Adipocyte (in vitro differentiated cells): ENCODE data around the gene ARL15.

ENCODE experiments used
- DNase-seq: peaks from one replicate; pipeline ENCODE4 v3.0.0-alpha.2; 2015; ENCODE audit warnings: low read depth
- H3K27me3 ChIP-seq: replicated peaks from 2 replicates; pipeline ENCODE4 v1.7.0; 2013; ENCODE audit warnings: mild to moderate bottlenecking, low read length, moderate library complexity; ENCODE audit not compliant: control insufficient read depth, insufficient read depth
- H3K36me3 ChIP-seq: 2 replicates; pipeline ENCODE4 v1.7.0; 2013; ENCODE audit warnings: low read length, mild to moderate bottlenecking, moderate library complexity; ENCODE audit not compliant: control insufficient read depth, insufficient read depth, severe bottlenecking
- H3K4me1 ChIP-seq: 2 replicates; pipeline ENCODE4 v1.7.0; 2013; ENCODE audit warnings: mild to moderate bottlenecking, low read length, moderate library complexity; ENCODE audit not compliant: control insufficient read depth, insufficient read depth
- H3K4me3 ChIP-seq: 2 replicates; pipeline ENCODE4 v1.7.0; 2013; ENCODE audit warnings: mild to moderate bottlenecking, low read length, moderate library complexity
- H3K9ac ChIP-seq: 2 replicates; pipeline ENCODE4 v1.7.0; 2013; ENCODE audit warnings: mild to moderate bottlenecking, low read length, moderate library complexity
- H3K9me3 ChIP-seq: 2 replicates; pipeline ENCODE4 v1.7.0; 2013; ENCODE audit warnings: mild to moderate bottlenecking, low read length, moderate library complexity; ENCODE audit not compliant: control insufficient read depth

The ARL15 gene

GRCh38 chr5:54220230-54221040, 89.9 kb downstream of the ARL15 start:
- H3K4me3 ChIP-seq: peak overlapping the region; percentile 71
- no peak for DNase-seq
- H3K9ac ChIP-seq: peak overlapping the region; percentile 58
- H3K36me3 ChIP-seq: no peaks in the 10 kb centered on the region
- H3K9me3 ChIP-seq: no peaks in the 10 kb centered on the region
- H3K27me3 ChIP-seq: no peaks in the 10 kb centered on the region
- peaks cover 32% of the 10 kb centered on the region for H3K4me1 ChIP-seq

GRCh38 chr5:54217826-54218503, 92.4 kb downstream of the ARL15 start:
- Histone ChIP-seq H3K4me3 (no peak overlapping the region), H3K36me3 (no peaks in the 10 kb centered on the region), H3K9ac (peak overlapping the region; percentile 43), H3K27me3 (no peaks in the 10 kb centered on the region), H3K4me1 (peaks cover 23% of the 10 kb centered on the region), H3K9me3 (no peaks in the 10 kb centered on the region)
- DNase-seq: peak; percentile 88

DNA sequence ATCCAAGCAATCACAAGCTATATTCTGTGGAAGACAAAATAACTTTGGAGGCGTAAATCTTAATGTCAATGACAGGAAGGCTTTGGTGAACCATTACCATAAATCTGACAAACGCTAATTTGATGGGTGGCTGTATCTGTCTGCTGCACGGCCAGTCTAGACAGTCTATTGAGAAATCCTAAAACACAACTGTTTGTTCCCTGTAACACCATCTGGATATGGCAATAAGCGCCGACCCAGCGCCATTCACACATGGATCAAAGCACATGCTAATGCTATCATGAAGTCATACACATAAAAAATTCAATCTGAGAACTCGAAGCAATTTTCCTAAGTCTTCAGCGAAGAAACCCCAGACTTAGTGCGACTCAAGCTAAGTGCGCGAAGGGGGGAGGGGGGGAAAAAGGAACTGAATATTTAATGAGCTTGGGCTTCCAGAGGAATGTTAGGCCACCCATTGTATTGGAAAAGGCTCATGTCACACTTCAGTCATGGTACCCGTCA, 95.1 kb downstream of the ARL15 start:
- Histone ChIP-seq H3K4me1 (peaks cover 22% of the 10 kb centered on the region), H3K36me3 (no peaks in the 10 kb centered on the region), H3K9me3 (no peaks in the 10 kb centered on the region), H3K9ac (no peak overlapping the region), H3K4me3 (no peak overlapping the region), H3K27me3 (no peaks in the 10 kb centered on the region)
- DNase-seq: no peak

- DNase-seq: no peak
- Histone ChIP-seq H3K9ac (no peak overlapping the region), H3K4me3 (no peak overlapping the region), H3K27me3 (no peaks in the 10 kb centered on the region), H3K4me1 (peaks cover 21% of the 10 kb centered on the region), H3K36me3 (no peaks in the 10 kb centered on the region), H3K9me3 (no peaks in the 10 kb centered on the region)
Observed at GRCh38 chr5:54214722-54215121, 95.7 kb downstream of the ARL15 start.

DNA sequence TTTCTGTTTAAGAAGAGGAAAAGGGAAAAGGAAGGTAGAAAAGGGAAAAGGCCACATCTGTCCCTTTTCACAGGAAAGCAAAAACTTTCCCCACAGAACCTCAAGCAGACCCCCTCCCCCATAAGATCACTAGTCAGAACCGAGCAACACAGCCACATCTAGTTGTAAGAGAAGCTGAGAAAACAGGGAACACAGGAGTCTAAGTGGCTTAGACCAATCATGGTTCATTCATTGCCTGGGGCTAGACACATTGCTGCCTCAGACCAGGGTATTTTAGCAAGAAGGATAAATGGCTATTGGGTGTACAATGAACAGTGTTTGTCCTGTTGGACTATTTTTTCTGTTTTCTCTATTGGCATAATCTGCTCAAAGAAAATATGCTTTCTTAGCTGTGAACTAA, 98.0 kb downstream of the ARL15 start:
- H3K9me3 ChIP-seq: no peaks in the 10 kb centered on the region
- no peak for DNase-seq
- no peak overlapping the region for H3K9ac ChIP-seq
- H3K36me3 ChIP-seq: no peaks in the 10 kb centered on the region
- H3K4me3 ChIP-seq: no peak overlapping the region
- H3K27me3 ChIP-seq: no peaks in the 10 kb centered on the region
- peaks cover 15% of the 10 kb centered on the region for H3K4me1 ChIP-seq

GRCh38 chr5:54211912-54212311, 98.5 kb downstream of the ARL15 start:
- H3K9ac ChIP-seq: no peak overlapping the region
- peaks cover 13% of the 10 kb centered on the region for H3K4me1 ChIP-seq
- H3K4me3 ChIP-seq: no peak overlapping the region
- DNase-seq: no peak
- H3K27me3 ChIP-seq: no peaks in the 10 kb centered on the region
- no peaks in the 10 kb centered on the region for H3K9me3 ChIP-seq
- H3K36me3 ChIP-seq: no peaks in the 10 kb centered on the region

DNA sequence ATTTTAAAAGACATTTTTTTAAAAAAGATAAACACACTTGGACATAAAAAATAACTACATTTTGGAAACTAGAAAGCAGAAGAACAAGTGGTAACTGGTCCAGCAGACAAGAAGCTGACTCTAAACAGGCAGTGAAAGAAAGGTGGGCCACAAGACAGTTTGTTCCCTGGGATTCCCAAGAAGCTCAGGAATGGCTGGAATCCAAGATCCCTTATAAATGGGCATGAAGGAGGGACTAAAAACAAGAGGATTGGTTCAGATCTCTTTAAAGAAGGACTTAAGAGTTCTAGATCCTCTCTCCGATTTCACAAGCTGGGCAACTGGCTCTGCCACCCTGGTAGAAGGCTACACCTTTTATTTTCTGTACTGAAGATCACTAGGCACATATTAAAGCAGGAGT, 102.8 kb downstream of the ARL15 start:
- Histone ChIP-seq H3K27me3 (no peaks in the 10 kb centered on the region), H3K36me3 (no peaks in the 10 kb centered on the region), H3K9me3 (no peaks in the 10 kb centered on the region), H3K9ac (no peak overlapping the region), H3K4me1 (peaks cover 7% of the 10 kb centered on the region), H3K4me3 (no peak overlapping the region)
- DNase-seq: no peak

GRCh38 chr5:54206580-54207229, 103.7 kb downstream of the ARL15 start:
- Histone ChIP-seq H3K4me1 (peaks cover 7% of the 10 kb centered on the region), H3K4me3 (no peak overlapping the region), H3K36me3 (no peaks in the 10 kb centered on the region), H3K27me3 (no peaks in the 10 kb centered on the region), H3K9ac (no peak overlapping the region), H3K9me3 (no peaks in the 10 kb centered on the region)
- no peak for DNase-seq

GRCh38 chr5:54205918-54206317, 104.5 kb downstream of the ARL15 start:
- DNase-seq: no peak
- H3K4me1 ChIP-seq: peaks cover 7% of the 10 kb centered on the region
- no peaks in the 10 kb centered on the region for H3K9me3 ChIP-seq
- no peak overlapping the region for H3K9ac ChIP-seq
- H3K4me3 ChIP-seq: no peak overlapping the region
- H3K27me3 ChIP-seq: no peaks in the 10 kb centered on the region
- H3K36me3 ChIP-seq: no peaks in the 10 kb centered on the region

DNA sequence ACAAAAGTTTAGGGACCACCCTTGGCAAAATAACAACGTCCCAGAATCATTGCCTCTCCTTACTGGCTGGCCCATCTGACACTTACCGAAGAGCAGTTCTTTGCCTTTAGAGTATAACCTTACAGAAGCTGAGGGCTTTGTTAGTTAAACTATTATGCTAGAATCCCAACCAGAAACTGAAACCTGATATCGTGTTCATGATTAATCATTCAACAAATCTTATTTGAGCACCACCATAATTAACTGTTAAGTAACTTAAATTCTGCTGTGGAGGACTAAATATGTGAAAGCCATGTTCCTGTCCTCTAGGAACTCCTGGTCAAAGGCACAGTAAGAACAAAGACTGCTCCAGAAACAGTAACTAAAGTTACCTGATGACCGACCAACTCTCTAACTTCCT, 104.9 kb downstream of the ARL15 start:
- Histone ChIP-seq H3K36me3 (no peaks in the 10 kb centered on the region), H3K9ac (no peak overlapping the region), H3K9me3 (no peaks in the 10 kb centered on the region), H3K27me3 (no peaks in the 10 kb centered on the region), H3K4me1 (peaks cover 4% of the 10 kb centered on the region), H3K4me3 (no peak overlapping the region)
- no peak for DNase-seq

DNA sequence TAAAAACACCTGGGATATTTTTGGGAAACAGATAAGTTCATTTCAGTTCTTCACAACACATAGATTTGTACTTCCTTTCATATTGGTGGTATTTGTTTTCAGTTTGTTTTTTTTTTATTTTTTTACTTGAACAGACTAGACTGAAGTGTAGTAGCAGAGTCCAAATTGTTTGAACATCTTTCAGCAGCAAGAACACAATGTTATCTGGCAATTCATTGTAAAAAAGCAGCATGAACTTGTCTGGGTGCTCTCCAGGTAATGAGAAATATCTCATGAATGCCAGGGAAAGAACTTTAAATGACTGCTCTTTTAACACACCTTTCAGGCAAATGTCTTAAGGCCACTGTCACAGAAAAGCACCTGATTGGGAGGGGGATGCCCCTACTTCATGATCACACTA, 113.4 kb downstream of the ARL15 start:
- H3K36me3 ChIP-seq: no peaks in the 10 kb centered on the region
- H3K27me3 ChIP-seq: no peaks in the 10 kb centered on the region
- peaks cover 8% of the 10 kb centered on the region for H3K4me1 ChIP-seq
- H3K9me3 ChIP-seq: no peaks in the 10 kb centered on the region
- no peak overlapping the region for H3K4me3 ChIP-seq
- no peak for DNase-seq
- H3K9ac ChIP-seq: no peak overlapping the region
